ENCODE data around the gene PDGFC.

GRCh38 chr4:156762851-156763250 lies 208.7 kb downstream of the PDGFC start:
- no peak for TF ChIP-seq FOXM1 (IDR thresholded peaks at IDR 0.05; ENCODE audit: borderline replicate concordance)
- TF ChIP-seq BHLHE40 (IDR thresholded peaks at IDR 0.05; ENCODE audit: borderline replicate concordance): no peak
- no peak for TF ChIP-seq NFRKB (IDR thresholded peaks at IDR 0.05)
- no peak for TF ChIP-seq SUZ12 (IDR thresholded peaks at IDR 0.05)
- no peak for TF ChIP-seq CTBP1 (IDR thresholded peaks at IDR 0.05; ENCODE audit: borderline replicate concordance)
- TF ChIP-seq FOXA1 (IDR thresholded peaks at IDR 0.05): no peak
- no peak for TF ChIP-seq PKNOX1 (IDR thresholded peaks at IDR 0.05)
- no peak for TF ChIP-seq ARNT (IDR thresholded peaks at IDR 0.05)
- no peak for TF ChIP-seq TARDBP (IDR thresholded peaks at IDR 0.05)
- TF ChIP-seq SP1 (IDR thresholded peaks at IDR 0.05): no peak

All from HEK293T (cell line).